ENCODE data around the gene HPD. TPM values are rescaled to one million over a fixed set of nuclear protein-coding genes. Genes with fewer than 3 reads are reported as not detected.
A peak's percentile ranks its signal among the peaks of the same experiment; 100 is the strongest.

HPD gene
- polyA plus RNA-seq, 1 of the 3 experiments (the other 2 are of a cell fraction): 1.9 TPM

- POLR2A ChIA-PET: interaction anchor here (2.8 kb wide), 1 partner anchor 10 kb away, joined by 15 read pairs; no protein-coding TSS in a partner anchor
Observed at GRCh38 chr12:121828826-121829225, 29.8 kb downstream of the HPD start.

GRCh38 chr12:121828306-121828705 is 30.4 kb downstream of the HPD start:
- Histone ChIP-seq H3K9me3 (no peaks in the 10 kb centered on the region), H3K36me3 (replicated peaks in 1 of 2; ENCODE audit: control insufficient read depth in 1 of 2, insufficient read depth in 2 of 2, low read length in 1 of 2) (peaks cover 27 to 47% of the 10 kb centered on the region in 2 experiments), H3K4me2 (no peak overlapping the region), H3K27ac (ENCODE audit: low read depth in 2 of 2, low read length in 1 of 2) (no peak overlapping the region), H3K4me3 (ENCODE audit: low read depth in 2 of 2, low read length in 1 of 2) (no peak overlapping the region), H3K4me1 (ENCODE audit: control insufficient read depth in 1 of 2, insufficient read depth in 2 of 2, low read depth in 1 of 2, low read length in 1 of 2) (peaks cover 0 to 4% of the 10 kb centered on the region in 2 experiments; a peak in 1 of 4 replicates), H3F3A (replicated peaks; ENCODE audit: insufficient read depth) (peaks cover 16% of the 10 kb centered on the region), H3K9me2 (no peaks in the 10 kb centered on the region), H2AFZ (ENCODE audit: low read depth) (no peak overlapping the region), H4K20me1 (ENCODE audit: insufficient read depth) (no peaks in the 10 kb centered on the region), H3K79me2 (ENCODE audit: insufficient read depth) (no peaks in the 10 kb centered on the region), H3K27me3 (ENCODE audit: insufficient read depth) (no peaks in the 10 kb centered on the region), H3K9ac (no peak overlapping the region)
- no peak for TF ChIP-seq POLR2AphosphoS5 (IDR thresholded peaks at IDR 0.05; ENCODE audit: low read depth, low read length)
- 0 out of 2 replicates have a peak, but pooled peaks have one; percentile 17 for TF ChIP-seq MXI1 (IDR thresholded peaks at IDR 0.05; ENCODE audit: low read depth, low read length)
- peak in 1 of 2 experiments; percentile 16; a peak in 1 of 4 replicates for TF ChIP-seq EP300 (IDR thresholded peaks at IDR 0.05; ENCODE audit: borderline replicate concordance in 1 of 2, low read depth in 1 of 2, low read length in 1 of 2)
- ChIA-PET CTCF (interaction anchor here (0.7 to 11.0 kb wide), 9 partner anchors 8 to 118 kb away, joined by 3 to 92 read pairs (median 5); partner anchors contain the start of genes PSMD9 and RHOF), POLR2A (interaction anchor here (1.0 to 2.8 kb wide), 2 partner anchors 10 to 44 kb away, joined by 3 to 15 read pairs; no protein-coding TSS in a partner anchor)
- peak; percentile 52 for DNase-seq
- WGBS (ENCODE audit: low lambda C conversion rate): 93% methylated on average over 8 of the region's 8 CpGs

More at GRCh38 chr12:121828826-121829225, 29.8 kb downstream of the HPD start:
- Histone ChIP-seq H3K27me3 (ENCODE audit: insufficient read depth) (no peaks in the 10 kb centered on the region), H2AFZ (ENCODE audit: low read depth) (no peak overlapping the region), H3K36me3 (replicated peaks in 1 of 2; ENCODE audit: control insufficient read depth in 1 of 2, insufficient read depth in 2 of 2, low read length in 1 of 2) (peaks cover 24 to 42% of the 10 kb centered on the region in 2 experiments), H3K4me1 (ENCODE audit: control insufficient read depth in 1 of 2, insufficient read depth in 2 of 2, low read depth in 1 of 2, low read length in 1 of 2) (peaks cover 0 to 4% of the 10 kb centered on the region in 2 experiments; a peak in 1 of 4 replicates), H3K9me3 (no peaks in the 10 kb centered on the region), H3K27ac (ENCODE audit: low read depth in 2 of 2, low read length in 1 of 2) (no peak overlapping the region), H4K20me1 (ENCODE audit: insufficient read depth) (no peaks in the 10 kb centered on the region), H3K4me3 (ENCODE audit: low read depth in 2 of 2, low read length in 1 of 2) (no peak overlapping the region), H3K79me2 (ENCODE audit: insufficient read depth) (no peaks in the 10 kb centered on the region), H3K4me2 (no peak overlapping the region), H3F3A (replicated peaks; ENCODE audit: insufficient read depth) (peaks cover 17% of the 10 kb centered on the region), H3K9me2 (no peaks in the 10 kb centered on the region), H3K9ac (no peak overlapping the region)
- no peak for DNase-seq
- 92% methylated on average over 9 of the region's 9 CpGs for WGBS (ENCODE audit: low lambda C conversion rate)
- TF ChIP-seq GABPA (IDR thresholded peaks at IDR 0.05; ENCODE audit: low read depth) (no peak), MEF2A (IDR thresholded peaks at IDR 0.05; ENCODE audit: borderline replicate concordance, low read depth) (no peak), RFX5 (IDR thresholded peaks at IDR 0.05; ENCODE audit: low read length) (no peak), EP300 (IDR thresholded peaks at IDR 0.05; ENCODE audit: borderline replicate concordance in 1 of 2, low read depth in 1 of 2, low read length in 1 of 2) (no peak), USF2 (IDR thresholded peaks at IDR 0.05; ENCODE audit: borderline replicate concordance, low read depth, low read length) (no peak), NFIC (IDR thresholded peaks at IDR 0.05; ENCODE audit: borderline replicate concordance) (no peak), CTCF (IDR thresholded peaks at IDR 0.05) (no peak), POLR2AphosphoS5 (IDR thresholded peaks at IDR 0.05; ENCODE audit: low read depth, low read length) (no peak), FOXJ3 (CRISPR knock-in tag; IDR thresholded peaks at IDR 0.05) (no peak), TEAD4 (IDR thresholded peaks at IDR 0.05; ENCODE audit: borderline replicate concordance, insufficient read depth) (no peak), NRF1 (IDR thresholded peaks at IDR 0.05; ENCODE audit: low read depth, low read length) (no peak), TCF12 (IDR thresholded peaks at IDR 0.05) (no peak)
- CTCF ChIA-PET: interaction anchor here (0.7 to 11.0 kb wide), 6 partner anchors 10 to 119 kb away, joined by 3 to 92 read pairs (median 8); partner anchors contain the start of genes PSMD9 and RHOF
